HUES6 (cell line): ENCODE measurements around the gene TADA2B.

Experiments
- H3K27ac ChIP-seq: 2 replicates; pipeline ENCODE4 v1.7.0; 2013; ENCODE audit warnings: low read depth, mild to moderate bottlenecking, low read length, inconsistent platforms
- H3K27me3 ChIP-seq: 2 replicates; pipeline ENCODE4 v1.6.1; 2013; ENCODE audit warnings: low read length; ENCODE audit not compliant: control insufficient read depth, insufficient read depth
- H3K36me3 ChIP-seq: 2 replicates; pipeline ENCODE4 v1.6.1; 2013; ENCODE audit warnings: low read length; ENCODE audit not compliant: control insufficient read depth, insufficient read depth
- H3K4me1 ChIP-seq: 2 replicates; pipeline ENCODE4 v1.6.1; 2013; ENCODE audit warnings: low read length; ENCODE audit not compliant: control insufficient read depth, insufficient read depth
- H3K4me3 ChIP-seq: 2 replicates; pipeline ENCODE4 v1.5.1; 2013; ENCODE audit warnings: low read depth, low read length
- H3K9ac ChIP-seq: one replicate; pipeline ENCODE4 v1.6.1; 2013; ENCODE audit warnings: mild to moderate bottlenecking, low read length
- H3K9me3 ChIP-seq: 2 replicates; pipeline ENCODE4 v1.6.1; 2013; ENCODE audit warnings: low read depth, low read length; ENCODE audit not compliant: control insufficient read depth, insufficient read depth

TADA2B gene

DNA sequence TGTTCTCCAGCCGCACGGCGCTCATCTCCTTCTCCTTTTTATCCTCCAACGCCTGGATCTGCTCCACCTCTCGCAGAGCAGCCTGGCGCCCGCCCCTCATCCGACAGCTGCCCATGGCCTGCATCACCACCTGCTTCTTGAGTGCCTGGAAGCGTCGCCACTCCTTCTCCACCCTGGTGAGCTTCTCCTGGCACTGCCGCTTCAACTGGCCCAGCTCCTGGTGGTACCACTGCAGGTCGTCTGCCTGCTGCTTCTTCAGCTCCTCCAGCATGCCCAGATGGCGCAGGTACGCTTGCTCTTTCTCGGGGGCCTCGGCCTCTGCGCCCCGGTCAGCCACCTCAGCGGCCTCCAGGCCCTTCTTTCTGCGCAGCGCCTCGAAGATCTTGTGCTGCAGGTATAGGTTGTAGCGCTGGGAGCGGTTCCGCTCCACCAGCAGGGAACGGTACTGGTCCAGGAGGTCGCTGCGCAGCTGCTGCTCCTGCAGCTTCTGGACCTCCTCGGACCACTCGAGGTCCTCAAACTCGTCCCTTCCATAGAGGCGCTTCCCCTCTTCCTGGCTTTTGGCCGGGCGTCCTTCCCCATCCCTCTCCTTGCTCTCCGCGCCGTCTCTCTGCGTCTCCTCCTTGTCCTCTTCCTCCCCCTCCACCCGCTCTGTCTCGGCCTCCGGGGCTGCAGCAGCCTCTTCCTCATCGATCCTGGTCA lies 1.2 kb upstream of the TADA2B start:
- peak overlapping the region; percentile 50 for H3K9ac ChIP-seq
- peaks cover 18% of the 10 kb centered on the region for H3K4me1 ChIP-seq

DNA sequence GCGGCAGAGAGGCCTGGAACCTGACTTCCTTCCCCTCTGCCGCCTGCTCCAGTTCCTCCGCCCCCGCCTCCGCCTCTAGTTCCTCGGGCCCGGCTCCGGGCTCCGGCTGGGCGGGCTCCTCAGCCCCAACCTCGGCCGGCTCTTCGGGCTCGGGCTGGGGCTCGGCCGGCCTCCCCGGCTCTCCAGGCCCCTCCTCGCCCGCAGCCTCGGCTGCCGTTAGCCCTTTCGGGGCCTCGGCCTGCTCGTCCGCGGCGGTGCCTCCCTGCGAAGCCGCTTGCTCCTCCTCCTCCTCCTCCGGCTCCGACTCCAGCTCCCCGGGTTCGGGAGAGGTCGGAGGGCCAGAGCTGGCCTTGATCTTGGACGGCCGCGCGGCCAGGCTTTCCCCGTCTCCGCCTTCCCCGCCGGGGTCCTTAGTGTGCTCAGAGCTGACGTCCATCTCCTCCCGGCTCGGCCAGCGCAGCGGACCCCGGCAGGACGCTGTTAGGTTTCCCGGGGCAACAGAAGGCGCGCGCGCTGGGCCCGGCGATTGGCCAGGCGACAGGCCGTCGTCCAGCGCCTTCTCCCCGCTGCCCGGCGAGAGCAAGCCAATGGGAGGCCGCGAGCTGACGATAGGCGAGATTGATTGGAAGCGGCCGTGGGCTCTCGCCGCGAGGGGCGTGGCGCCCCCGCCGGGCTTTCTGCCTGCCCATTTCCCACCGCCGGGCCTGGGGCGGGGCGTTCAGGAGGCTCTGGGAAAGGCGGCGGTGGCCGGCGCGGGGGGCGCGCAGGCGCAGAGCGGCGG lies 479 bp upstream of the TADA2B start:
- Histone ChIP-seq H3K4me3 (peak overlapping the region; percentile 78), H3K27ac (no peak overlapping the region), H3K9ac (peak overlapping the region; percentile 59), H3K4me1 (peaks cover 18% of the 10 kb centered on the region), H3K27me3 (peaks cover 27% of the 10 kb centered on the region), H3K36me3 (no peaks in the 10 kb centered on the region), H3K9me3 (no peaks in the 10 kb centered on the region)

More for the DNA sequence above, 1.2 kb upstream of the TADA2B start:
- no peaks in the 10 kb centered on the region for H3K36me3 ChIP-seq
- H3K4me3 ChIP-seq, result peak overlapping the region; percentile 78
- no peak overlapping the region for H3K27ac ChIP-seq
- no peaks in the 10 kb centered on the region for H3K9me3 ChIP-seq
- H3K27me3 ChIP-seq, result peaks cover 27% of the 10 kb centered on the region

DNA sequence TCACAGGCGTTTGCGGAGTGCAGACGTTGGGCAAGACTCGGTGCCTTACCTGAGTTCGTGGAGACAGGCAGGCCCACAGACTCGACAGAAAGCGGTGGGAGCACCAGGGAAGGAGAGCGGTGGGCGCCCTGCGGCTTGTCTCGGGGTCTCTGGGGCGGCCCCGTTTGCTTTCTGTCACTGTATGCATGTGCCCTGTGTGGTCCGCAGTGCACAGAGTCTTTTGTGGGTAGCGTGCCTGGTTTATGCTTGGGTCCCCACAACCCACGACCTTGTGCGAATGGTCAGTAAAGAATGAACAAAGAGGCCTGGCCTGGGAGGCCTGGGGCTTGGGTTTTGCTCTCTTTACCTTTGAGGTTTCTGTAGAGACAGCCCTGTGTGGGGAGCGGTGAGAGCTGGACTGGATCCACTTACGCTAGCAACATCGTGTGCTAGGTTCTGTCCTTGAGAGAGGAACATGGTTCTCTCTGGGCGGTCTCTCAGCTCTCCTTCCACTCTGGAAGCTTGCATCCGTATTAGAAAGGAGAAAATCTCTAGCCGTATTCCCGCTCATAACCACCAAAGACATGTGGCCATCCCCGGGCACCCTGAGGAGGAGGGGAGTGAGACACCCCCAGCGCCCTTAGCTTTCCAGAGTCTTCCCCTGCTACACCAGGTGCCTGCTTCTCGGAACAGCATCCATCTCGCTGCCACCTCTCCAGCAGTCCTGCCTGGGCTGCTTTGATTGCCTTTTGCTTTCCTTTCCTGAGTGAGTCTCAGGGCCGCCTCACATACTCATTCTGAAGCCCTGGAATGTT lies 1.2 kb downstream of the TADA2B start:
- peaks cover 18% of the 10 kb centered on the region for H3K4me1 ChIP-seq
- peaks cover 27% of the 10 kb centered on the region for H3K27me3 ChIP-seq

DNA sequence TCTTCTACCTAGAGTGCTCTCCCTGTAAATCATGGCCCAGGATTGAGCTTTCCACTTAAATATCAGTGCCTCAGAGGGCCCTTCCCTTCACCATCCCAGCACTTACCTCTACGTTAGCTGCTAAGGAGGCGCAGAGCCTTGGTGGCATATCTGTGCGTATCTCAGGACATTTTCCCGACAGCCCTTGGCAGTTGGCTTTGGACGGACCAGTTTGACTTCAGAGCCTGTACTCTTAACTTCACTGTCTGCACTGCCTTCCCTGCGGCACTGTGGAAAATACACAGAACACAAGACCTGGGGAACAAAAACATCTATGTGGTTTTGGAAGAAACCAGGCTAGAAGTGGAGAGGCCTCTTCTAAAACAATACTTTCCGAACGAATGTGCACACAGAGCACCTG lies 2.4 kb downstream of the TADA2B start:
- Histone ChIP-seq H3K27ac (no peak overlapping the region), H3K27me3 (peaks cover 26% of the 10 kb centered on the region), H3K36me3 (no peaks in the 10 kb centered on the region), H3K4me1 (peaks cover 18% of the 10 kb centered on the region), H3K9ac (no peak overlapping the region), H3K4me3 (no peak overlapping the region), H3K9me3 (no peaks in the 10 kb centered on the region)

More for the DNA sequence above, 1.2 kb downstream of the TADA2B start:
- H3K36me3 ChIP-seq, result no peaks in the 10 kb centered on the region
- peak overlapping the region; percentile 94 for H3K9ac ChIP-seq
- H3K27ac ChIP-seq, result no peak overlapping the region
- no peaks in the 10 kb centered on the region for H3K9me3 ChIP-seq
- H3K4me3 ChIP-seq, result peak overlapping the region; percentile 99

DNA sequence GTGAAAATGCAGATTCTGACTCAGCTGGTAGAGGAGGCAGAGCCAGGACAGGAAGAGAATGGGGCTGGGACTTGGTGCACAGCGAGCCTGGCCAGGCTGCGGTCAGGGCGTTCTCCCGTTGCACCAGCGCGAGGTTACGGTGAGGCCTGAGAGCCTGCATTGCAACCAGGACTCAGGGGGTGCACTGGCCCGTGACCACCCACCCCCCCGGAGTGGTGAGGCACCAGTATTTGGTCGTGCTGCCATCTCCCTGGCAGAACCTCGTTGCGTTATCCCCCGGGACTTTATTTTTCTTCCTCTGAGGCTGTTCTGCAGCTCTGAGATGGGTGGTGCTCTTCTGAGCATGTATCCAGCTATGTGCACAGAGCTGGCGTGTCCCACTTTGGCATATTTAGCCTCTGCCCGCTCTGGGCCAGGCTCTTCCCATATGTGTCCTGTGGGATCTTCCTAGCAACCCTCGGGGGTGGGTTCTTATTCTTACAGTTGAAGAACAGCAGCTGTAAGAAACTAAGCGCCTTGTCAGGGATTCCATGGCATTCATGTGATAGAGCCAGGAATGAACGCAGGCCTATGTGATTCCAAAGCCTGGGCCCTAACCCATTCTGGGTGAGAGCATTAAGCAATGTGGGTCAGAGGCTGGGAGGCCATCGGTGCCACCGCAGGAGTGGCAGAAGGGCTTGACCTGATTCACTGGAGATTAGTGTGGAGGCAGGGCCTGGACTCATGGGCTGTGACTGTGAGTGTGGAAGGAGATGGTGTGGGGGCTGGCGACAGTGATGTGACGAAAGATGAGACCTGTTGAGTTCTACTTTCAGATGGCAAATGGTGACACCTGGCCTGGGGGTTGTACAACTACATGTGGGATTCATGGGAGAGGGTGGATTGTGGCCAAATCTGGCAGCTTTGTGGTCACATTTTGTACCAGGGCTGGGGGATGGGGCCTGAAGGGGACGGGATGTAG lies 3.1 kb downstream of the TADA2B start:
- Histone ChIP-seq H3K27me3 (peaks cover 19% of the 10 kb centered on the region), H3K36me3 (no peaks in the 10 kb centered on the region), H3K4me3 (no peak overlapping the region), H3K27ac (no peak overlapping the region), H3K4me1 (peaks cover 18% of the 10 kb centered on the region), H3K9me3 (no peaks in the 10 kb centered on the region), H3K9ac (no peak overlapping the region)

DNA sequence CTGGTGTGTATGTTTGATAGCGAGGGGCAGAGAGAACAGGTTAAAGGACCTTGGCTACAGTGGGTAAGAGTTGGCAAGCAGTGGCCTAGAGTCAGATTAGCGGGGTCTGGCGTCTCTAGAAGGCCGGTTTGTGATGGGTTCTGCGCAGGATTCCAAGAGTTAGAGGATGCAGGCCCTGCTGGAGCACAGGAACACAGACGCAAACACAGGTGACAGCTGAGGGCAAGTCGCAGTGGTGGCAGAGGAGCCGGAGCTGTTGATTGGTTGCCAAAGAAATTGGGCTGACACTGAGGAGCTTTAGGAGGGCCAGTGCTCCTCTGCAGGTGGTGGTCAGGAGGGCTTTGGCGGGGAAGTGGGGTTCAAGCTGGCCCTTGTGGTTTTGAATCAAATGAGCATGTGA lies 3.8 kb downstream of the TADA2B start:
- H3K27me3 ChIP-seq, result peaks cover 12% of the 10 kb centered on the region
- no peak overlapping the region for H3K27ac ChIP-seq
- H3K9me3 ChIP-seq, result no peaks in the 10 kb centered on the region
- no peak overlapping the region for H3K9ac ChIP-seq
- H3K4me3 ChIP-seq, result no peak overlapping the region
- peaks cover 15% of the 10 kb centered on the region for H3K4me1 ChIP-seq
- H3K36me3 ChIP-seq, result no peaks in the 10 kb centered on the region

DNA sequence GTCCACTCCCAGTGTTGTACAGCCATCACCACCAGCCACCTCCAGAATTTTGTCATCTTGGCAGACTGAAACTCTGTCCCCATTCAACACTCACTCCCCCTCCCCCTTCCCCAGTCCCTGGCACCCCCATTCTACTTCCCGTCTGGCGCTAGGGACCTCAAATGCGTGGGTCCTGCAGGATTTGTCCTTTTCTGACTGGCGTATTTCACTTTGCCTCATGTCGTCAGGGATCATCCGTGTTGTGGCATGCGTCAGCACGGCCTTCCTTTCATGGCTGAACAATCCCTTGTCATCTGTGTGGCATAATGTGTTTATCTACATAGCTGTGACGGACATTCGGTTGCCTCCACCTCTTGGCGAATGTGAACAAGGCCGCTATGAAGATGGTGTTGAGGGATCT lies 5.5 kb downstream of the TADA2B start:
- no peak overlapping the region for H3K27ac ChIP-seq
- H3K4me3 ChIP-seq, result no peak overlapping the region
- no peaks in the 10 kb centered on the region for H3K36me3 ChIP-seq
- no peaks in the 10 kb centered on the region for H3K9me3 ChIP-seq
- peaks cover 7% of the 10 kb centered on the region for H3K27me3 ChIP-seq
- peaks cover 13% of the 10 kb centered on the region for H3K4me1 ChIP-seq
- no peak overlapping the region for H3K9ac ChIP-seq

DNA sequence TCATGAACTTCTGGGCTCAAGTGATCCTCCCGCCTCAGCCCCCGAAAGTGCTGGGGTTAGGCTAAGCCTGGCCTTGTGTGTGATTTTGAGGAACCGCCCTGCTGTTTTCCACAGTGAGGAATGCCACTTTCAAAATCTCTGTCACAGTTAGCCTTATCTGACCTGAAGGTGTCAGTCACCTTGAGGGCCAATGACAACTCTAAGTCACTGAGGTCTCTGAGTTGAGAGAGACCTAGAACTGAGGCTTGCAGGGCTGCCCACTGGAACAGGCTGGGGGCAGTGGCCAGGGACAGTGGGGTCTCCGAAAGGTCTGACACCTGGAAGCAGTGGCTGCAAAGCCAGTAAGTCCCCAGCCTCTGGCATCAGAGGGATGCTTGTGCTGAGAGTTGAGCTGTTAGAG lies 6.1 kb downstream of the TADA2B start:
- H3K27me3 ChIP-seq, result peaks cover 2% of the 10 kb centered on the region
- H3K4me1 ChIP-seq, result peaks cover 8% of the 10 kb centered on the region
- H3K9ac ChIP-seq, result no peak overlapping the region
- peaks cover 3% of the 10 kb centered on the region for H3K36me3 ChIP-seq
- no peak overlapping the region for H3K27ac ChIP-seq
- no peaks in the 10 kb centered on the region for H3K9me3 ChIP-seq
- H3K4me3 ChIP-seq, result no peak overlapping the region

DNA sequence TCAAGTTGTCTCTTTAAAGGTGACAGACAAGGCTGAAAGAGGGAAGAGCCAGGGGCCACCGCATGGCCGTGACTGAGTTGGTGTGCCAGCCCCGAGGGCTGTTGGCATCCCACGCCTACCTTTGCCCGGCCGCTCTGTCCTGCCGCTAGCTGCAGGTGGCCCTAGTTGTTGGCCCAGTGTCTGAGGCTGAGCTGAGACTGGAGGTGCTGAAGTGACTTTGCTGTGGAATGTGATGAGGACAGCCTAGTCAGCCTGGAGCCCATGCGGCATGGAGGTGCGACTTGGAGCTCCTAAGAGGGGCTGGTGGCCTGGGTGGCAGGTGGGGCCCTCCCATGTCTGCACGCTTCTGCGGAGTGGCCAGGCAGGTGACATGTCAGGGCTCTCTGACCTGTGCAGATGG lies 6.6 kb downstream of the TADA2B start:
- peaks cover 6% of the 10 kb centered on the region for H3K36me3 ChIP-seq
- no peak overlapping the region for H3K27ac ChIP-seq
- H3K27me3 ChIP-seq, result no peaks in the 10 kb centered on the region
- H3K9me3 ChIP-seq, result no peaks in the 10 kb centered on the region
- H3K4me1 ChIP-seq, result 0 out of 2 replicates have a peak, but pooled peaks cover 4% of the 10 kb centered on the region
- H3K9ac ChIP-seq, result no peak overlapping the region
- H3K4me3 ChIP-seq, result no peak overlapping the region

DNA sequence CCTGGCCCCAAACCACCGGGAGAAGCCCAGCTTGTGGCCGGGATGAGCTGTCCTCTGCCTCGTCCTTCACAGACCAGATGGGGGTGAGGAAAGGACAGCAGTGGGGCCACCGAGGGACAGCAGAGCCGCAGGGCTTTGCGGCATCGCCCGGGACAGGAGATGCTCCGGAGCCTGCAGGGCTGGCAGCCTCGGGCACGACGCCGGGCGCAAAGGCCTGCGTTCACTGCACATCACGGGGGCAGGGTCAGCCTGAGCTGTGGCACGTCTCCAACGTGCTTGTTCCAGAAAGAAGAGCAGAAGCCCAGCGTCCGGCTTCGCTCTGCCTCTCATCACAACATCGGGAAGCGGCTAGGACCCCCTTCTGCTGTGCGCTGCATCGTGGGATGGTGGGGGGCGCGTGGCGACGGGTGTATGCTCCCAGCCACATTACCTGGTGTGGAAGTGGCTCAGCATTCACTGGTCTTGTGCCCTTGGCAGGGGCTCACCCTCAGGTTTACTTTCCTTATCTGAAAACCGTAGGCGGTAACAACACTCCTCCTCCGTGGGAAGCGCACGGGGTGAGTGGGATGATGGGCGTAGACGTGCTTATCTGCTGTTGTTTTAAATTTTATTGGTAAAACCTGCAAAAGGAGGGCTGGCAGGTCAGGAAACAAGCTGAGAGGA lies 7.4 kb downstream of the TADA2B start:
- Histone ChIP-seq H3K9me3 (no peaks in the 10 kb centered on the region), H3K36me3 (peaks cover 15% of the 10 kb centered on the region), H3K9ac (no peak overlapping the region), H3K27ac (no peak overlapping the region), H3K4me1 (0 out of 2 replicates have a peak, but pooled peaks cover 4% of the 10 kb centered on the region), H3K27me3 (no peaks in the 10 kb centered on the region), H3K4me3 (no peak overlapping the region)
